H9 (cell line): ENCODE measurements around the gene DOK6. TPM values are rescaled to one million over a fixed set of nuclear protein-coding genes. Genes with fewer than 3 reads are reported as not detected.

Experiments used
- DNase-seq: peaks from one replicate; pipeline ENCODE4 v3.0.0-alpha.2; 2017
- H2AFZ ChIP-seq: one replicate; pipeline ENCODE4 v1.6.1; 2013; ENCODE audit warnings: mild to moderate bottlenecking, low read length, control low read depth, moderate library complexity
- H2AK5ac ChIP-seq: 2 replicates; pipeline ENCODE4 v1.6.1; 2013; ENCODE audit warnings: low read length, control low read depth, mixed read lengths; ENCODE audit not compliant: insufficient read length
- H2BK120ac ChIP-seq: one replicate; pipeline ENCODE4 v1.6.1; 2013; ENCODE audit warnings: low read depth, mild to moderate bottlenecking, low read length, control low read depth, inconsistent platforms; ENCODE audit not compliant: poor library complexity, severe bottlenecking
- H2BK12ac ChIP-seq: 2 replicates; pipeline ENCODE4 v1.6.1; 2013; ENCODE audit warnings: low read length, control low read depth, mixed read lengths, low read depth; ENCODE audit not compliant: insufficient read length
- H2BK15ac ChIP-seq: 2 replicates; pipeline ENCODE4 v1.6.1; 2013; ENCODE audit warnings: low read depth, low read length, control low read depth
- H2BK20ac ChIP-seq: one replicate; pipeline ENCODE4 v1.6.1; 2013; ENCODE audit warnings: low read depth, mild to moderate bottlenecking, low read length, control low read depth, inconsistent platforms; ENCODE audit not compliant: poor library complexity, severe bottlenecking
- H2BK5ac ChIP-seq: 2 replicates; pipeline ENCODE4 v1.6.1; 2013; ENCODE audit warnings: low read length, control low read depth, mixed read lengths; ENCODE audit not compliant: insufficient read length
- H3K14ac ChIP-seq: 2 replicates; pipeline ENCODE4 v1.6.1; 2013; ENCODE audit warnings: low read length, control low read depth; ENCODE audit not compliant: insufficient read depth
- H3K18ac ChIP-seq: 2 replicates; pipeline ENCODE4 v1.6.1; 2013; ENCODE audit warnings: low read depth, mild to moderate bottlenecking, mixed read lengths, low read length, control low read depth; ENCODE audit not compliant: insufficient read length
- H3K23ac ChIP-seq: 2 replicates; pipeline ENCODE4 v1.6.1; 2013; ENCODE audit warnings: low read length, control low read depth, mixed read lengths, low read depth; ENCODE audit not compliant: insufficient read length
- H3K23me2 ChIP-seq: 2 replicates; pipeline ENCODE4 v1.6.1; 2013; ENCODE audit warnings: low read depth, mild to moderate bottlenecking, mixed read lengths, low read length, control low read depth; ENCODE audit not compliant: insufficient read length, poor library complexity, severe bottlenecking
- H3K27ac ChIP-seq: 2 replicates; pipeline ENCODE4 v1.5.1; 2013; ENCODE audit warnings: low read length, control low read depth, mixed read lengths, low read depth; ENCODE audit not compliant: insufficient read length
- H3K27me3 ChIP-seq: 2 replicates; pipeline ENCODE4 v1.6.1; 2013; ENCODE audit warnings: low read length, control low read depth, inconsistent platforms; ENCODE audit not compliant: insufficient read depth
- H3K4ac ChIP-seq: 2 replicates; pipeline ENCODE4 v1.6.1; 2013; ENCODE audit warnings: low read depth, mild to moderate bottlenecking, control low read depth, inconsistent platforms, low read length, moderate library complexity
- H3K4me1 ChIP-seq: 2 replicates; pipeline ENCODE4 v1.6.1; 2013; ENCODE audit warnings: low read length, control low read depth, inconsistent platforms; ENCODE audit not compliant: insufficient read depth
- H3K4me2 ChIP-seq: 2 replicates; pipeline ENCODE4 v1.6.1; 2013; ENCODE audit warnings: low read length, control low read depth, mixed read lengths; ENCODE audit not compliant: insufficient read length, insufficient read depth
- H3K56ac ChIP-seq: 2 replicates; pipeline ENCODE4 v1.6.1; 2013; ENCODE audit warnings: low read depth, mild to moderate bottlenecking, mixed read lengths, low read length, control low read depth; ENCODE audit not compliant: insufficient read length
- H3K79me1 ChIP-seq: 2 replicates; pipeline ENCODE4 v1.6.1; 2013; ENCODE audit warnings: low read depth, mild to moderate bottlenecking, moderate library complexity, low read length, control low read depth, inconsistent platforms; ENCODE audit not compliant: insufficient read depth, poor library complexity, severe bottlenecking
- H3K79me2 ChIP-seq: 2 replicates; pipeline ENCODE4 v1.6.1; 2013; ENCODE audit warnings: low read length, control low read depth, inconsistent platforms; ENCODE audit not compliant: insufficient read depth
- H3K9ac ChIP-seq: 2 replicates; pipeline ENCODE4 v1.6.1; 2013; ENCODE audit warnings: low read length, control low read depth, mixed read lengths; ENCODE audit not compliant: insufficient read length; ENCODE audit errors: extremely low read depth
- H3K9me3 ChIP-seq: one replicate; pipeline ENCODE4 v1.6.1; 2013; ENCODE audit warnings: low read depth, low read length, inconsistent platforms; ENCODE audit not compliant: control insufficient read depth
- H3T11ph ChIP-seq: one replicate; pipeline ENCODE4 v1.6.1; 2013; ENCODE audit warnings: mild to moderate bottlenecking, low read length, control low read depth, inconsistent platforms
- H4K20me1 ChIP-seq: one replicate; pipeline ENCODE4 v1.6.1; 2013; ENCODE audit not compliant: control insufficient read depth, insufficient read length, insufficient read depth
- H4K5ac ChIP-seq: 2 replicates; pipeline ENCODE4 v1.6.1; 2013; ENCODE audit warnings: low read depth, mild to moderate bottlenecking, mixed read lengths, low read length, control low read depth; ENCODE audit not compliant: insufficient read length
- H4K8ac ChIP-seq: replicated peaks from 2 replicates; pipeline ENCODE4 v1.6.1; 2013; ENCODE audit warnings: low read length, control low read depth, mixed read lengths, low read depth; ENCODE audit not compliant: insufficient read length
- H4K91ac ChIP-seq: 2 replicates; pipeline ENCODE4 v1.6.1; 2013; ENCODE audit warnings: low read depth, mild to moderate bottlenecking, moderate library complexity, mixed read lengths, low read length, control low read depth; ENCODE audit not compliant: insufficient read length
- H3K27ac Mint-ChIP-seq, 3 experiments: 2 replicates in 2 of 3; 3 replicates in 1 of 3; pipeline ENCODE4 v1.8.0; 2020 to 2021; ENCODE audit warnings: mixed read lengths in 3 of 3, mild to moderate bottlenecking in 1 of 3, moderate library complexity in 1 of 3
- H3K27me3 Mint-ChIP-seq: 2 replicates; pipeline ENCODE4 v1.8.0; 2021; ENCODE audit warnings: low read depth, mild to moderate bottlenecking, moderate library complexity, mixed read lengths
- H3K36me3 Mint-ChIP-seq, 3 experiments: 2 replicates in 2 of 3; 3 replicates in 1 of 3; pipeline ENCODE4 v1.8.0; 2020 to 2021; ENCODE audit warnings: low read depth in 3 of 3, mixed read lengths in 3 of 3; ENCODE audit not compliant: insufficient read depth in 1 of 3
- H3K4me1 Mint-ChIP-seq, 2 experiments: 2 replicates each; pipeline ENCODE4 v1.8.0; 2020; ENCODE audit warnings: mixed read lengths in 2 of 2
- H3K4me3 Mint-ChIP-seq, 2 experiments: 2 replicates in 1 of 2; 3 replicates in 1 of 2; pipeline ENCODE4 v1.8.0; 2020 to 2021; ENCODE audit warnings: mild to moderate bottlenecking in 2 of 2, mixed read lengths in 2 of 2, moderate library complexity in 1 of 2
- H3K9me3 Mint-ChIP-seq, 2 experiments: 2 replicates in 1 of 2; 3 replicates in 1 of 2; pipeline ENCODE4 v1.8.0; 2020; ENCODE audit warnings: mild to moderate bottlenecking in 2 of 2, mixed read lengths in 2 of 2, moderate library complexity in 1 of 2
- CTCF ChIP-seq: fragments of 200-600 bp; sonication (generic); conservative IDR thresholded peaks from 3 replicates; pipeline ENCODE4 v1.8.0; 2021; ENCODE audit warnings: antibody characterized with exemption, mild to moderate bottlenecking
- WGBS: extraction: QIAGEN DNeasy Blood & Tissue Kit; methylation state at CpG from one replicate; pipeline ENCODE4 v1.1.7; 2013; ENCODE audit warnings: missing lambda C conversion rate, low lambda C conversion rate, mixed read lengths; ENCODE audit not compliant: insufficient read length; ENCODE audit errors: extremely low coverage; 5-methylcytosine and 5-hydroxymethylcytosine counted together
- total RNA-seq: library from RNA; stranded (reverse); gene quantifications from 2 replicates; pipeline ENCODE4 v1.2.1, GENCODE V29; 2021

Gene DOK6
- total RNA-seq, 1 experiment from 2014 or later: 0.20 TPM

DNA sequence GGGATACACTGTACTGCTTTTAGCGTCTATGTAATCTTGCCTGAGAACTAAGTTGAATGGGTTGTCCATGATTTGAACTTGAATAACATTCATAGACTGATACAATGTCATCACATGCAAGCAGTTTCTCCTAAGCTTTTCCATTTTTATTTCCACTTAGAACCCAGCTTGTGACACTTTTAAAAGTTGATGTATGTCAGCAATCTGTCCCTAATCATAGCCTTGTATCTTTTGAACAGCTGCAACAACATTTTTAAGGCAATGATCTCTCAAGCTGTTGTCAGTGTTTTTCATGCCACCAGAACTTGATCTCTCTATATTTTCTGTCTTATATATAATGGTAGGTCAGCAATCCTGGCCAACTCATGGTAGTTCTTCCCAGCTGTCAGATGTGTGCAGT lies 185.0 kb downstream of the DOK6 start:
- Histone ChIP-seq H3K4ac (no peak overlapping the region), H3K27ac (no peak overlapping the region), H2AFZ (no peak overlapping the region), H4K8ac (no peak overlapping the region), H3K14ac (no peak overlapping the region), H3K23ac (no peak overlapping the region), H3K79me1 (no peaks in the 10 kb centered on the region), H3K79me2 (no peaks in the 10 kb centered on the region), H3K23me2 (no peaks in the 10 kb centered on the region), H3K4me2 (no peak overlapping the region), H3K9ac (no peak overlapping the region), H2BK15ac (no peak overlapping the region), H3K4me1 (no peaks in the 10 kb centered on the region), H4K5ac (no peak overlapping the region), H2BK120ac (no peak overlapping the region), H3T11ph (no peak overlapping the region), H3K9me3 (no peaks in the 10 kb centered on the region), H4K20me1 (no peaks in the 10 kb centered on the region), H2BK5ac (no peak overlapping the region), H3K27me3 (no peaks in the 10 kb centered on the region), H2AK5ac (no peak overlapping the region), H3K18ac (no peak overlapping the region), H3K56ac (no peak overlapping the region), H2BK20ac (no peak overlapping the region), H4K91ac (no peak overlapping the region), H2BK12ac (no peak overlapping the region)
- WGBS: no CpG with 5 or more reads among the region's 1 CpG
- no peak for TF ChIP-seq CTCF
- Mint-ChIP-seq H3K36me3 (no peaks in the 10 kb centered on the region), H3K27me3 (no peaks in the 10 kb centered on the region), H3K27ac (no peak overlapping the region), H3K4me1 (no peaks in the 10 kb centered on the region), H3K4me3 (no peak overlapping the region), H3K9me3 (no peaks in the 10 kb centered on the region)
- DNase-seq: no peak
